HG03045 (cell line): Measurements from ENCODE around the gene PRDX3.
"Not testable (repeated sequence)": the region's sequence is repeated elsewhere in the genome, so short reads cannot be mapped to it uniquely, and the experiment has no call there.

Experiments
- ATAC-seq: cut with Tn5 transposase; IDR thresholded peaks from one replicate; pipeline ENCODE4 v1.9.1; 2021; ENCODE audit warnings: mild to moderate bottlenecking, moderate library complexity; ENCODE audit not compliant: unreplicated experiment

PRDX3 gene

GRCh38 chr10:119206603-119207365 is 28.2 kb upstream of the PRDX3 start:
- peak; percentile 63 for ATAC-seq

GRCh38 chr10:119205894-119206602 is 27.4 kb upstream of the PRDX3 start:
- ATAC-seq: peak; percentile 14

GRCh38 chr10:119203006-119203405 is 24.4 kb upstream of the PRDX3 start:
- no peak for ATAC-seq

- ATAC-seq: no peak
These were observed 22.6 kb upstream of the PRDX3 start for GRCh38 chr10:119201233-119201632.

GRCh38 chr10:119199231-119199992 is 20.8 kb upstream of the PRDX3 start:
- no peak for ATAC-seq

GRCh38 chr10:119198438-119198837 is 19.8 kb upstream of the PRDX3 start:
- ATAC-seq: no peak

- ATAC-seq: no peak
These were observed 19.3 kb upstream of the PRDX3 start for GRCh38 chr10:119197921-119198320.

GRCh38 chr10:119191881-119192280 is 13.3 kb upstream of the PRDX3 start:
- ATAC-seq: no peak

- no peak for ATAC-seq
These were observed 12.6 kb upstream of the PRDX3 start for GRCh38 chr10:119190954-119191785.

- ATAC-seq: no peak
These were observed 11.7 kb upstream of the PRDX3 start for GRCh38 chr10:119190353-119190752.

- no peak for ATAC-seq
These were observed 11.2 kb upstream of the PRDX3 start for GRCh38 chr10:119189811-119190282.

- ATAC-seq: no peak
These were observed 5.2 kb upstream of the PRDX3 start for GRCh38 chr10:119183664-119184412.

- not testable (repeated sequence) for ATAC-seq
These were observed 2.3 kb upstream of the PRDX3 start for GRCh38 chr10:119180850-119181400.

- ATAC-seq: peak; percentile 19
These were observed 772 bp downstream of the PRDX3 start for GRCh38 chr10:119177708-119178371.

- ATAC-seq: no peak
These were observed 2.4 kb downstream of the PRDX3 start for GRCh38 chr10:119176166-119176565.

GRCh38 chr10:119174109-119174508 is 4.5 kb downstream of the PRDX3 start:
- ATAC-seq: no peak

- no peak for ATAC-seq
These were observed 11.6 kb downstream of the PRDX3 start for GRCh38 chr10:119167041-119167440.

- ATAC-seq: no peak
These were observed 12.0 kb downstream of the PRDX3 start for GRCh38 chr10:119166564-119166963.

GRCh38 chr10:119166118-119166500 is 12.5 kb downstream of the PRDX3 start:
- peak; percentile 1 for ATAC-seq
